ENCODE results near the gene LHX6. TPM values are rescaled to one million over a fixed set of nuclear protein-coding genes. Genes with fewer than 3 reads are reported as not detected.

Gene LHX6
- total RNA-seq, 1 experiment from 2014 or later: 4.1 TPM

DNA sequence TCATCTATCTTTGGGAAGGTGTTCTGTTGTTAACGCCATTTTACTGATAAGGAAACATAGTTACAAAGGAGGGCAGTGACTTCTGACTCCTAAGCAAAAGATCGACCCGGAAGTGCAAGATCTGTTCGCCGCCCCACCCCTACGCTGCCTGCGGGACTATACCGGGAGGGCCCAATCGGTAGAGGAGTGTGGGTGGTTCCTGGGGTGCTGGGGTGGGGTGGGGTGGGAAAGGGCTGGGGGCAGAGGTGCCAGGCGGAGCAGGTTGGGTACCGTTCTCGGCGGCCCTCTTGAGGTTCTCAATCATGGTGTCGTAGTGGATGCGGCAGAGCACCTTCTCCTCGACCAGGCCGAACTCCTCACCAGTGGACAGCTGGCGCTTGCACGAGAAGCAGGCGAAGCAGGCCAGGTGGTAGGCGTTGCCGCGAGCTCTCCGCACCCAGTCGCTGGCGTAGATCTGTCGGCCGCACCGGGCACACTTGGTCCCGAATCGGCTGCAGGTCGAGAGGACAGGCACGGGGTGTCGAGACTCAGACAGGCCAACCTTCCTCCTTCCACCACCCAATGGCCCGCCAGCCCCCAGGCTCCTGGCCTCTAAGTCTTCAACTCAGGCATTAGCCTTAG, 11.8 kb downstream of the LHX6 start:
- peaks cover 3 to 23% of the 10 kb centered on the region in 2 experiments; a peak in 3 of 4 replicates for H3K4me1 ChIP-seq (ENCODE audit: control insufficient read depth in 1 of 2, insufficient read depth in 2 of 2, low read length in 2 of 2)
- H3K4me3 ChIP-seq (replicated peaks in 1 of 2; ENCODE audit: low read depth in 1 of 2, low read length in 2 of 2): no peak overlapping the region
- no peaks in the 10 kb centered on the region for H4K20me1 ChIP-seq (ENCODE audit: insufficient read depth)
- no TSS peak for BruUV-seq (replicated peaks)
- intact Hi-C loops (cut with micrococcal nuclease): no loop called here
- CTCF ChIA-PET: no interaction called here
- H3K9me3 ChIP-seq (ENCODE audit: control insufficient read depth in 1 of 2, insufficient read depth in 1 of 2, low read depth in 1 of 2, low read length in 2 of 2): no peaks in the 10 kb centered on the region
- POLR2A ChIA-PET: no interaction called here
- H3K79me2 ChIP-seq (ENCODE audit: insufficient read depth, low read length): no peaks in the 10 kb centered on the region
- no peak for TF ChIP-seq CTCF (IDR thresholded peaks at IDR 0.05 in 2 of 3, conservative IDR thresholded peaks at IDR 0.05 in 1 of 3; ENCODE audit: borderline replicate concordance in 1 of 3, insufficient read depth in 1 of 3, low read depth in 2 of 3, low read length in 2 of 3)
- TF ChIP-seq POLR2A (IDR thresholded peaks at IDR 0.05; ENCODE audit: borderline replicate concordance, extremely low read depth, insufficient read depth, insufficient read length): no peak
- no peak for TF ChIP-seq JUND (IDR thresholded peaks at IDR 0.05)
- no peak for TF ChIP-seq SP1 (IDR thresholded peaks at IDR 0.05; ENCODE audit: low read depth)
- TF ChIP-seq RAD21 (IDR thresholded peaks at IDR 0.05; ENCODE audit: low read depth): no peak
- no peak for TF ChIP-seq TCF7L2 (IDR thresholded peaks at IDR 0.05; ENCODE audit: borderline replicate concordance, extremely low read depth, insufficient read depth, insufficient read length)
- TF ChIP-seq EZH2 (IDR thresholded peaks at IDR 0.05): no peak
- TF ChIP-seq, protein P1, sequence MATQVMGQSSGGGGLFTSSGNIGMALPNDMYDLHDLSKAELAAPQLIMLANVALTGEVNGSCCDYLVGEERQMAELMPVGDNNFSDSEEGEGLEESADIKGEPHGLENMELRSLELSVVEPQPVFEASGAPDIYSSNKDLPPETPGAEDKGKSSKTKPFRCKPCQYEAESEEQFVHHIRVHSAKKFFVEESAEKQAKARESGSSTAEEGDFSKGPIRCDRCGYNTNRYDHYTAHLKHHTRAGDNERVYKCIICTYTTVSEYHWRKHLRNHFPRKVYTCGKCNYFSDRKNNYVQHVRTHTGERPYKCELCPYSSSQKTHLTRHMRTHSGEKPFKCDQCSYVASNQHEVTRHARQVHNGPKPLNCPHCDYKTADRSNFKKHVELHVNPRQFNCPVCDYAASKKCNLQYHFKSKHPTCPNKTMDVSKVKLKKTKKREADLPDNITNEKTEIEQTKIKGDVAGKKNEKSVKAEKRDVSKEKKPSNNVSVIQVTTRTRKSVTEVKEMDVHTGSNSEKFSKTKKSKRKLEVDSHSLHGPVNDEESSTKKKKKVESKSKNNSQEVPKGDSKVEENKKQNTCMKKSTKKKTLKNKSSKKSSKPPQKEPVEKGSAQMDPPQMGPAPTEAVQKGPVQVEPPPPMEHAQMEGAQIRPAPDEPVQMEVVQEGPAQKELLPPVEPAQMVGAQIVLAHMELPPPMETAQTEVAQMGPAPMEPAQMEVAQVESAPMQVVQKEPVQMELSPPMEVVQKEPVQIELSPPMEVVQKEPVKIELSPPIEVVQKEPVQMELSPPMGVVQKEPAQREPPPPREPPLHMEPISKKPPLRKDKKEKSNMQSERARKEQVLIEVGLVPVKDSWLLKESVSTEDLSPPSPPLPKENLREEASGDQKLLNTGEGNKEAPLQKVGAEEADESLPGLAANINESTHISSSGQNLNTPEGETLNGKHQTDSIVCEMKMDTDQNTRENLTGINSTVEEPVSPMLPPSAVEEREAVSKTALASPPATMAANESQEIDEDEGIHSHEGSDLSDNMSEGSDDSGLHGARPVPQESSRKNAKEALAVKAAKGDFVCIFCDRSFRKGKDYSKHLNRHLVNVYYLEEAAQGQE (IDR thresholded peaks at IDR 0.05; ENCODE audit: low read depth): no peak
- no peak for TF ChIP-seq MAX (IDR thresholded peaks at IDR 0.05)
- TF ChIP-seq SRF (IDR thresholded peaks at IDR 0.05; ENCODE audit: low read depth): no peak
- TF ChIP-seq YY1 (IDR thresholded peaks at IDR 0.05; ENCODE audit: extremely low read depth, insufficient replicate concordance, low read depth, low read length): no peak
- no peak for TF ChIP-seq CBX3 (IDR thresholded peaks at IDR 0.05; ENCODE audit: low read depth)
- no peak for TF ChIP-seq ELF1 (IDR thresholded peaks at IDR 0.05; ENCODE audit: borderline replicate concordance, low read depth)
- TF ChIP-seq ATF3 (IDR thresholded peaks at IDR 0.05): no peak
- no peak for TF ChIP-seq EGR1 (IDR thresholded peaks at IDR 0.05; ENCODE audit: low read depth)
- no peak for TF ChIP-seq EZH2phosphoT487 (IDR thresholded peaks at IDR 0.05; ENCODE audit: borderline replicate concordance)
- TF ChIP-seq ZFX (IDR thresholded peaks at IDR 0.05): no peak
- H2AFZ ChIP-seq (ENCODE audit: low read depth, low read length, poor library complexity, severe bottlenecking): no peak overlapping the region
- ATAC-seq (no peak), DNase-seq (ENCODE audit: low read depth, low spot score) (no peak)
- RAD21 ChIA-PET (ENCODE audit: low non-redundant PET in 1 of 2, low total read pairs in 2 of 2, uncharacterized antibody in 2 of 2, unreplicated experiment in 2 of 2): interaction anchor here in 1 of 2 experiments (0.7 kb wide), 1 partner anchor 102 kb away, joined by 4 read pairs; no protein-coding TSS in a partner anchor
- no peaks in the 10 kb centered on the region for H3K36me3 ChIP-seq (ENCODE audit: control insufficient read depth in 1 of 2, insufficient read depth in 2 of 2, low read length in 2 of 2)
- no peak overlapping the region for H3K4me2 ChIP-seq (ENCODE audit: low read length)
- H3K27ac ChIP-seq (ENCODE audit: low read depth, low read length): no peak overlapping the region
- no peak overlapping the region for H3K9ac ChIP-seq (ENCODE audit: low read length)
- no peaks in the 10 kb centered on the region for H3K27me3 ChIP-seq (ENCODE audit: insufficient read depth, low read length)
- no peaks in the 10 kb centered on the region for H3K9me2 ChIP-seq (ENCODE audit: insufficient read depth)
